NCI-H748 (cell line): Measurements from ENCODE around the gene FGF19.

ENCODE experiments used
- DNase-seq: peaks from one replicate; lab custom pipeline; 2025; ENCODE audit not compliant: unreplicated experiment; lab: John Stamatoyannopoulos, UW

Gene FGF19

GRCh38 chr11:69718912-69719311 lies 15.1 kb upstream of the FGF19 start:
- DNase-seq: no peak

- DNase-seq: peak; percentile 88
Observed at GRCh38 chr11:69718147-69718546, 14.3 kb upstream of the FGF19 start.

GRCh38 chr11:69716891-69717747 lies 13.3 kb upstream of the FGF19 start:
- DNase-seq: no peak

- no peak for DNase-seq
Observed at GRCh38 chr11:69716099-69716498, 12.3 kb upstream of the FGF19 start.

GRCh38 chr11:69715446-69715845 lies 11.6 kb upstream of the FGF19 start:
- DNase-seq: no peak

- DNase-seq: peak; percentile 28
Observed at GRCh38 chr11:69711822-69712801, 8.3 kb upstream of the FGF19 start.

GRCh38 chr11:69708736-69709401 lies 5.0 kb upstream of the FGF19 start:
- DNase-seq: no peak

GRCh38 chr11:69707176-69707575 lies 3.4 kb upstream of the FGF19 start:
- DNase-seq: peak; percentile 37

GRCh38 chr11:69705901-69706787 lies 2.3 kb upstream of the FGF19 start:
- no peak for DNase-seq

- DNase-seq: peak; percentile 87
Observed at GRCh38 chr11:69705351-69705811, 1.6 kb upstream of the FGF19 start.

- peak; percentile 89 for DNase-seq
Observed at GRCh38 chr11:69704508-69705253, 859 bp upstream of the FGF19 start.

GRCh38 chr11:69703453-69703767 lies 412 bp downstream of the FGF19 start:
- DNase-seq: peak; percentile 30

- DNase-seq: peak; percentile 25
Observed at GRCh38 chr11:69702769-69703452, 911 bp downstream of the FGF19 start.

- DNase-seq: no peak
Observed at GRCh38 chr11:69702239-69702691, 1.6 kb downstream of the FGF19 start.

- peak; percentile 80 for DNase-seq
Observed at GRCh38 chr11:69700278-69701140, 3.3 kb downstream of the FGF19 start.

GRCh38 chr11:69699213-69699612 lies 4.6 kb downstream of the FGF19 start:
- no peak for DNase-seq

- DNase-seq: no peak
Observed at GRCh38 chr11:69698362-69698761, 5.5 kb downstream of the FGF19 start.

- DNase-seq: no peak
Observed at GRCh38 chr11:69697861-69698260, 6.0 kb downstream of the FGF19 start.
